Stimulated activated CD8-positive, alpha-beta memory T cell treated with anti-CD3 and anti-CD28 coated beads, Interleukin-4, amount 100 ng/mL, for 24 hours (primary cell): Measurements from ENCODE around the gene MAGI2.

Experiments
- DNase-seq: peaks from one replicate; pipeline ENCODE4 v3.0.0-alpha.2; 2020; ENCODE audit warnings: low read depth

Gene MAGI2

GRCh38 chr7:78223598-78223997 is 1229.9 kb downstream of the MAGI2 start:
- no peak for DNase-seq

GRCh38 chr7:78222001-78222751 is 1231.3 kb downstream of the MAGI2 start:
- no peak for DNase-seq

- no peak for DNase-seq
These were observed 1232.7 kb downstream of the MAGI2 start for GRCh38 chr7:78220754-78221153.

GRCh38 chr7:78218876-78219275 is 1234.6 kb downstream of the MAGI2 start:
- no peak for DNase-seq

GRCh38 chr7:78218051-78218450 is 1235.4 kb downstream of the MAGI2 start:
- DNase-seq = no peak

- no peak for DNase-seq
These were observed 1238.3 kb downstream of the MAGI2 start for GRCh38 chr7:78215199-78215598.

- no peak for DNase-seq
These were observed 1240.1 kb downstream of the MAGI2 start for GRCh38 chr7:78213402-78213801.

- no peak for DNase-seq
These were observed 1240.9 kb downstream of the MAGI2 start for GRCh38 chr7:78212476-78213060.

GRCh38 chr7:78207269-78207668 is 1246.2 kb downstream of the MAGI2 start:
- no peak for DNase-seq

GRCh38 chr7:78206769-78207168 is 1246.7 kb downstream of the MAGI2 start:
- no peak for DNase-seq

GRCh38 chr7:78203042-78203720 is 1250.3 kb downstream of the MAGI2 start:
- DNase-seq = no peak

GRCh38 chr7:78198756-78199155 is 1254.7 kb downstream of the MAGI2 start:
- DNase-seq = no peak

- DNase-seq = no peak
These were observed 1256.0 kb downstream of the MAGI2 start for GRCh38 chr7:78197447-78197846.

GRCh38 chr7:78195281-78195680 is 1258.2 kb downstream of the MAGI2 start:
- DNase-seq = no peak

- DNase-seq = no peak
These were observed 1258.9 kb downstream of the MAGI2 start for GRCh38 chr7:78194611-78195010.

- DNase-seq = no peak
These were observed 1261.9 kb downstream of the MAGI2 start for GRCh38 chr7:78191475-78192079.

GRCh38 chr7:78189762-78190161 is 1263.7 kb downstream of the MAGI2 start:
- DNase-seq = no peak

GRCh38 chr7:78185149-78185745 is 1268.2 kb downstream of the MAGI2 start:
- no peak for DNase-seq

- no peak for DNase-seq
These were observed 1269.2 kb downstream of the MAGI2 start for GRCh38 chr7:78184299-78184698.

- DNase-seq = no peak
These were observed 1273.5 kb downstream of the MAGI2 start for GRCh38 chr7:78179827-78180477.

- no peak for DNase-seq
These were observed 1274.3 kb downstream of the MAGI2 start for GRCh38 chr7:78179211-78179610.

- DNase-seq = no peak
These were observed 1275.1 kb downstream of the MAGI2 start for GRCh38 chr7:78178319-78178718.
